ENCODE measurements around the gene TSC2. TPM values are rescaled to one million over a fixed set of nuclear protein-coding genes. Genes with fewer than 3 reads are reported as not detected.
A peak's percentile ranks its signal among the peaks of the same experiment; 100 is the strongest.
"Not testable (repeated sequence)": the region's sequence is repeated elsewhere in the genome, so short reads cannot be mapped to it uniquely, and the experiment has no call there.

The TSC2 gene
- total and polyA plus RNA-seq, 10 donors, result 20.7 to 185 (median 93.8) TPM

GRCh38 chr16:2008631-2009163 is 39.1 kb upstream of the TSC2 start:
- WGBS, 5 donors, result 1 to 5% (median 2%) methylated on average over 16 to 23 of the region's 23 CpGs
- Histone ChIP-seq H3K36me3 (peaks cover 0 to 20% (median 0%) of the 10 kb centered on the region in 6 donors), H3K4me3 (peak overlapping the region; percentile 50 to 97 (median 88)), H3K4me1 (peaks cover 50 to 66% (median 64%) of the 10 kb centered on the region in 6 donors), H3K9me3 (no peaks in the 10 kb centered on the region), H3K27me3 (replicated peaks in 1 of 7) (no peaks in the 10 kb centered on the region), H3K27ac (peak overlapping the region; percentile 78 to 95 (median 91))
- intact Hi-C loops (cut with DNase I; ENCODE audit: low total_unique reads), result no loop called here
- peak; percentile 82 for DNase-seq
- no peak for TF ChIP-seq POLR2AphosphoS5 (IDR thresholded peaks at IDR 0.05)
- no peak for TF ChIP-seq CTCF (IDR thresholded peaks at IDR 0.05 in 8 of 11, conservative IDR thresholded peaks at IDR 0.05 in 3 of 11)
- TF ChIP-seq POLR2A (IDR thresholded peaks at IDR 0.05), result no peak

- 0 to 1% (median 1%) methylated on average over 18 to 55 of the region's 55 CpGs for WGBS, 5 donors
- intact Hi-C loops (cut with DNase I; ENCODE audit: low total_unique reads), result no loop called here
- DNase-seq, result peak; percentile 89
Observed at GRCh38 chr16:2009164-2009711, 38.5 kb upstream of the TSC2 start.

GRCh38 chr16:2009791-2010510 is 37.8 kb upstream of the TSC2 start, which contains the start of gene ZNF598:
ZNF598 (minus strand) TSS chr16:2009821.
- Histone ChIP-seq H3K27ac (peak within 1 kb of the TSS; percentile 83 to 95 (median 92)), H3K9me3 (no peaks in the 10 kb centered on the region), H3K36me3 (peaks cover 0 to 13% (median 0%) of the 10 kb centered on the region in 6 donors), H3K27me3 (replicated peaks in 1 of 7) (no peaks in the 10 kb centered on the region), H3K4me1 (peaks cover 39 to 54% (median 52%) of the 10 kb centered on the region in 6 donors), H3K4me3 (peak within 1 kb of the TSS; percentile 50 to 97 (median 88))
- TF ChIP-seq POLR2A (IDR thresholded peaks at IDR 0.05) (peak in 2 of 3 donors; percentile 80 to 88), CTCF (IDR thresholded peaks at IDR 0.05 in 8 of 11, conservative IDR thresholded peaks at IDR 0.05 in 3 of 11) (peak in 3 of 11 experiments; percentile 6 to 36 (median 14)), POLR2AphosphoS5 (IDR thresholded peaks at IDR 0.05) (peak; percentile 94 to 98 (median 95))
- WGBS, 5 donors, result 2 to 5% (median 2%) methylated on average over 23 to 52 of the region's 52 CpGs
- DNase-seq, result peak; percentile 95
- intact Hi-C loops (cut with DNase I; ENCODE audit: low total_unique reads), result no loop called here

More at GRCh38 chr16:2009164-2009711, 38.5 kb upstream of the TSC2 start:
- Histone ChIP-seq H3K4me3 (peak overlapping the region; percentile 50 to 97 (median 88)), H3K4me1 (peaks cover 46 to 61% (median 59%) of the 10 kb centered on the region in 6 donors), H3K36me3 (peaks cover 0 to 20% (median 0%) of the 10 kb centered on the region in 6 donors), H3K27me3 (replicated peaks in 1 of 7) (no peaks in the 10 kb centered on the region), H3K27ac (peak overlapping the region; percentile 78 to 95 (median 91)), H3K9me3 (no peaks in the 10 kb centered on the region)
- peak in 1 of 11 experiments; percentile 8 for TF ChIP-seq CTCF (IDR thresholded peaks at IDR 0.05 in 8 of 11, conservative IDR thresholded peaks at IDR 0.05 in 3 of 11)
- TF ChIP-seq POLR2AphosphoS5 (IDR thresholded peaks at IDR 0.05), result no peak

- H3K4me3 ChIP-seq; DNase-seq; H3K27ac ChIP-seq; H3K9me3 ChIP-seq; intact Hi-C loops (cut with DNase I; ENCODE audit: low total_unique reads); H3K36me3 ChIP-seq; H3K27me3 ChIP-seq (replicated peaks in 1 of 7): not testable (repeated sequence)
- peaks cover 24 to 36% (median 34%) of the 10 kb centered on the region in 6 donors for H3K4me1 ChIP-seq
- WGBS, 5 donors, result 81 to 91% (median 89%) methylated on average over 9 of the region's 9 CpGs
Observed at GRCh38 chr16:2011726-2012125, 36.1 kb upstream of the TSC2 start.

All from spleen (tissue), 11 donors.